Osteocyte (in vitro differentiated cells): ENCODE data around the gene ASMT. TPM values are rescaled to one million over a fixed set of nuclear protein-coding genes. Genes with fewer than 3 reads are reported as not detected.
"Not testable (repeated sequence)": the region's sequence is repeated elsewhere in the genome, so short reads cannot be mapped to it uniquely, and the experiment has no call there.

Source experiments
- DNase-seq: peaks from one replicate; pipeline ENCODE4 v3.0.0; 2021; ENCODE audit warnings: mixed read lengths; ENCODE audit not compliant: unreplicated experiment; ENCODE audit errors: extremely low spot score
- H3K27ac Mint-ChIP-seq: one replicate; pipeline ENCODE4 v1.8.0; 2021; ENCODE audit warnings: mild to moderate bottlenecking, mixed read lengths; ENCODE audit not compliant: unreplicated experiment
- H3K27me3 Mint-ChIP-seq: one replicate; pipeline ENCODE4 v1.8.0; 2021; ENCODE audit warnings: mixed read lengths; ENCODE audit not compliant: unreplicated experiment
- H3K36me3 Mint-ChIP-seq: one replicate; pipeline ENCODE4 v1.8.0; 2021; ENCODE audit warnings: mixed read lengths; ENCODE audit not compliant: unreplicated experiment
- H3K4me1 Mint-ChIP-seq: one replicate; pipeline ENCODE4 v1.8.0; 2021; ENCODE audit warnings: mixed read lengths; ENCODE audit not compliant: unreplicated experiment
- H3K4me3 Mint-ChIP-seq: one replicate; pipeline ENCODE4 v1.8.0; 2021; ENCODE audit warnings: mild to moderate bottlenecking, moderate library complexity, mixed read lengths; ENCODE audit not compliant: unreplicated experiment
- H3K9me3 Mint-ChIP-seq: one replicate; pipeline ENCODE4 v1.8.0; 2021; ENCODE audit warnings: mixed read lengths; ENCODE audit not compliant: unreplicated experiment
- CTCF ChIP-seq: fragments of 200-600 bp; sonication (generic); IDR thresholded peaks from 2 replicates; pipeline ENCODE4 v1.5.0; 2021; ENCODE audit warnings: antibody characterized with exemption, mild to moderate bottlenecking, moderate library complexity
- total RNA-seq: library from RNA; stranded (reverse); gene quantifications from 2 replicates; pipeline ENCODE4 v1.2.1, GENCODE V29; 2021

Gene ASMT
- total RNA-seq, 1 donor from 2014 or later: not detected

GRCh38 chrX:1652011-1652811 lies 37.4 kb downstream of the ASMT start:
- DNase-seq, H3K27me3 Mint-ChIP-seq, H3K36me3 Mint-ChIP-seq, H3K9me3 Mint-ChIP-seq, H3K27ac Mint-ChIP-seq, H3K4me3 Mint-ChIP-seq: not testable (repeated sequence)
- TF ChIP-seq CTCF: peak; percentile 84
- peaks cover 12% of the 10 kb centered on the region for H3K4me1 Mint-ChIP-seq

- no peaks in the 10 kb centered on the region for H3K36me3 Mint-ChIP-seq
- peaks cover 15% of the 10 kb centered on the region for H3K4me1 Mint-ChIP-seq
- H3K4me3 Mint-ChIP-seq: no peak overlapping the region
- no peak for TF ChIP-seq CTCF
- H3K27ac Mint-ChIP-seq: no peak overlapping the region
- H3K9me3 Mint-ChIP-seq: no peaks in the 10 kb centered on the region
- H3K27me3 Mint-ChIP-seq: peaks cover 7% of the 10 kb centered on the region
- DNase-seq: no peak
These were observed 41.5 kb downstream of the ASMT start for GRCh38 chrX:1656379-1656778.

- Mint-ChIP-seq H3K4me1 (peaks cover 13% of the 10 kb centered on the region), H3K27me3 (peaks cover 7% of the 10 kb centered on the region), H3K9me3 (no peaks in the 10 kb centered on the region), H3K36me3 (no peaks in the 10 kb centered on the region), H3K4me3 (no peak overlapping the region), H3K27ac (no peak overlapping the region)
- no peak for DNase-seq
- TF ChIP-seq CTCF: peak; percentile 12
These were observed 42.7 kb downstream of the ASMT start for GRCh38 chrX:1657367-1658070.

GRCh38 chrX:1658071-1658491 lies 43.2 kb downstream of the ASMT start:
- Mint-ChIP-seq H3K27me3 (peaks cover 8% of the 10 kb centered on the region), H3K9me3 (no peaks in the 10 kb centered on the region), H3K4me1 (peaks cover 13% of the 10 kb centered on the region), H3K4me3 (no peak overlapping the region), H3K36me3 (no peaks in the 10 kb centered on the region), H3K27ac (no peak overlapping the region)
- TF ChIP-seq CTCF: no peak
- no peak for DNase-seq
